K562 (cell line): ENCODE measurements around the gene SAMD14. TPM values are rescaled to one million over a fixed set of nuclear protein-coding genes. Genes with fewer than 3 reads are reported as not detected.

Experiments used
- C11orf30 ChIP-seq: fragments of 450-650 bp; IDR thresholded peaks from 2 replicates; pipeline ENCODE4 v1.6.1; 2016; ENCODE audit warnings: low read depth, mild to moderate bottlenecking
- CHD2 ChIP-seq: IDR thresholded peaks from 2 replicates; pipeline ENCODE4 v1.6.1; 2011; ENCODE audit warnings: low read depth, low read length
- CTBP1 ChIP-seq: fragments of 450-650 bp; IDR thresholded peaks from 2 replicates; pipeline ENCODE4 v1.6.1; 2016; ENCODE audit warnings: borderline replicate concordance
- ELF1 ChIP-seq: fragments of 200-800 bp; sonication (Bioruptor generic); IDR thresholded peaks from 2 replicates; pipeline ENCODE4 v1.6.1; 2016; ENCODE audit warnings: missing genetic modification characterization, missing compliant biosample characterization
- ETV1 ChIP-seq: fragments of 450-650 bp; conservative IDR thresholded peaks from 2 replicates; pipeline ENCODE4 v1.6.1; 2016; ENCODE audit warnings: missing genetic modification characterization, control low read depth, low read depth, missing compliant biosample characterization
- FOXJ3 ChIP-seq: sonication (generic); formaldehyde crosslinking; IDR thresholded peaks from 2 replicates; pipeline ENCODE4 v1.4.0; 2020; ENCODE audit warnings: mild to moderate bottlenecking, missing genetic modification reagents
- GATAD2B ChIP-seq: fragments of 450-650 bp; IDR thresholded peaks from 2 replicates; pipeline ENCODE4 v1.6.1; 2017; ENCODE audit warnings: mild to moderate bottlenecking, borderline replicate concordance
- HDAC3 ChIP-seq: fragments of 450-650 bp; IDR thresholded peaks from 2 replicates; pipeline ENCODE4 v1.6.1; 2018; ENCODE audit warnings: borderline replicate concordance, mild to moderate bottlenecking, moderate library complexity; ENCODE audit not compliant: partially characterized antibody
- MEF2A ChIP-seq: IDR thresholded peaks from 2 replicates; pipeline ENCODE4 v1.6.1; 2011; ENCODE audit warnings: low read depth, mild to moderate bottlenecking, low read length, moderate library complexity; ENCODE audit not compliant: control insufficient read depth
- PHB2 ChIP-seq: fragments of 450-650 bp; IDR thresholded peaks from 2 replicates; pipeline ENCODE4 v1.6.1; 2017; ENCODE audit warnings: low read depth
- RAD21 ChIP-seq, 2 experiments: fragments of 250-450 bp in 1 of 2; fragments of 450-650 bp in 1 of 2; sonication (Bioruptor Pico) in 1 of 2; formaldehyde crosslinking in 1 of 2; IDR thresholded peaks in 1 of 2; conservative IDR thresholded peaks in 1 of 2; 2 replicates each; pipeline versions ENCODE4 v1.4.0 to v1.8.0; 2020 to 2022; ENCODE audit warnings: mild to moderate bottlenecking in 2 of 2, moderate library complexity in 1 of 2
- RAD51 ChIP-seq: fragments of 450-650 bp; IDR thresholded peaks from 2 replicates; pipeline ENCODE4 v1.7.1; 2016; ENCODE audit warnings: low read depth, mild to moderate bottlenecking, borderline replicate concordance
- RFX1 ChIP-seq: fragments of 450-650 bp; IDR thresholded peaks from 2 replicates; pipeline ENCODE4 v1.6.1; 2016; ENCODE audit warnings: mild to moderate bottlenecking, moderate library complexity
- SIRT6 ChIP-seq: IDR thresholded peaks from one replicate; pipeline ENCODE4 v1.6.1; 2012; ENCODE audit warnings: low read depth, mild to moderate bottlenecking, control low read depth, inconsistent platforms, low read length, moderate library complexity
- SMARCE1 ChIP-seq: fragments of 450-650 bp; IDR thresholded peaks from 2 replicates; pipeline ENCODE4 v1.7.1; 2016; ENCODE audit warnings: mild to moderate bottlenecking
- TAF1 ChIP-seq: IDR thresholded peaks from 2 replicates; pipeline ENCODE4 v1.6.1; 2011; ENCODE audit warnings: mild to moderate bottlenecking, low read length, moderate library complexity; ENCODE audit not compliant: insufficient read depth, control insufficient read depth, severe bottlenecking; ENCODE audit errors: extremely low read depth
- ZEB2 ChIP-seq: fragments of 450-650 bp; IDR thresholded peaks from 2 replicates; pipeline ENCODE4 v1.6.1; 2016
- ZKSCAN1 ChIP-seq: fragments of 150-350 bp; IDR thresholded peaks from 2 replicates; pipeline ENCODE4 v1.6.1; 2016; ENCODE audit warnings: low read depth, low read length
- ZNF134 ChIP-seq: fragments of 250-450 bp; sonication (Bioruptor Pico); conservative IDR thresholded peaks from 2 replicates; pipeline ENCODE4 v1.4.0; 2020
- ZNF217 ChIP-seq: sonication (generic); formaldehyde crosslinking; IDR thresholded peaks from 2 replicates; pipeline ENCODE4 v1.8.0; 2022; ENCODE audit warnings: mild to moderate bottlenecking, missing genetic modification reagents
- ZNF551 ChIP-seq: fragments of 250-450 bp; sonication (Bioruptor Pico); IDR thresholded peaks from 2 replicates; pipeline ENCODE4 v1.5.0; 2021; ENCODE audit warnings: mild to moderate bottlenecking, moderate library complexity
- polyA plus RNA-seq, 8 experiments: library from polyadenylated mRNA; depleted of rRNA in 4 of 8; stranded (reverse) in 5 of 8; unstranded in 3 of 8; fragments of >200 nt; fragmentation: Nextera tagmentation in 2 of 8; fragmentation: Illumina TruSeq in 1 of 8; extraction: Ambion mirVana in 2 of 8; extraction: Trizol in 1 of 8; gene quantifications; 2 replicates each; pipeline versions ENCODE4 v1.2.1 to v1.2.3, GENCODE V29; 2011 to 2014; ENCODE audit warnings: inconsistent platforms in 1 of 8, missing spikeins in 1 of 8
- total RNA-seq, 7 experiments: library from RNA; depleted of rRNA in 6 of 7; stranded (reverse); fragments of >200 nt in 6 of 7; fragmentation: Illumina TruSeq in 2 of 7; extraction: Trizol in 2 of 7; gene quantifications; 2 replicates each; pipeline versions ENCODE4 v1.2.1 to v1.2.3, GENCODE V29; 2011 to 2021; ENCODE audit warnings: low replicate concordance in 1 of 7
- TF ChIP-seq, protein P1 (sequence below), 3 experiments: fragments of 200-800 bp in 1 of 3; fragments of 250-450 bp in 1 of 3; fragments of 450-650 bp in 1 of 3; sonication (Bioruptor Pico) in 1 of 3; sonication (Bioruptor generic) in 1 of 3; formaldehyde crosslinking in 1 of 3; IDR thresholded peaks; 2 replicates each; pipeline versions ENCODE4 v1.6.1 to v1.8.0; 2016 to 2022; ENCODE audit warnings: mild to moderate bottlenecking in 2 of 3, missing genetic modification characterization in 2 of 3, missing compliant biosample characterization in 1 of 3, moderate library complexity in 1 of 3
- TF ChIP-seq, protein P2 (sequence below): fragments of 450-650 bp; IDR thresholded peaks from 2 replicates; pipeline ENCODE4 v1.6.1; 2016; ENCODE audit warnings: borderline replicate concordance
- TF ChIP-seq, protein P3 (sequence below): fragments of 250-450 bp; sonication (Bioruptor Pico); IDR thresholded peaks from 2 replicates; pipeline ENCODE4 v1.9.0; 2021; ENCODE audit warnings: mild to moderate bottlenecking

The SAMD14 gene
- total and polyA plus RNA-seq, 9 of the 15 experiments (the other 6 are each of a cell fraction or from before 2014, with no cell fraction given): 0.04 to 0.07 TPM; not detected in 7

DNA sequence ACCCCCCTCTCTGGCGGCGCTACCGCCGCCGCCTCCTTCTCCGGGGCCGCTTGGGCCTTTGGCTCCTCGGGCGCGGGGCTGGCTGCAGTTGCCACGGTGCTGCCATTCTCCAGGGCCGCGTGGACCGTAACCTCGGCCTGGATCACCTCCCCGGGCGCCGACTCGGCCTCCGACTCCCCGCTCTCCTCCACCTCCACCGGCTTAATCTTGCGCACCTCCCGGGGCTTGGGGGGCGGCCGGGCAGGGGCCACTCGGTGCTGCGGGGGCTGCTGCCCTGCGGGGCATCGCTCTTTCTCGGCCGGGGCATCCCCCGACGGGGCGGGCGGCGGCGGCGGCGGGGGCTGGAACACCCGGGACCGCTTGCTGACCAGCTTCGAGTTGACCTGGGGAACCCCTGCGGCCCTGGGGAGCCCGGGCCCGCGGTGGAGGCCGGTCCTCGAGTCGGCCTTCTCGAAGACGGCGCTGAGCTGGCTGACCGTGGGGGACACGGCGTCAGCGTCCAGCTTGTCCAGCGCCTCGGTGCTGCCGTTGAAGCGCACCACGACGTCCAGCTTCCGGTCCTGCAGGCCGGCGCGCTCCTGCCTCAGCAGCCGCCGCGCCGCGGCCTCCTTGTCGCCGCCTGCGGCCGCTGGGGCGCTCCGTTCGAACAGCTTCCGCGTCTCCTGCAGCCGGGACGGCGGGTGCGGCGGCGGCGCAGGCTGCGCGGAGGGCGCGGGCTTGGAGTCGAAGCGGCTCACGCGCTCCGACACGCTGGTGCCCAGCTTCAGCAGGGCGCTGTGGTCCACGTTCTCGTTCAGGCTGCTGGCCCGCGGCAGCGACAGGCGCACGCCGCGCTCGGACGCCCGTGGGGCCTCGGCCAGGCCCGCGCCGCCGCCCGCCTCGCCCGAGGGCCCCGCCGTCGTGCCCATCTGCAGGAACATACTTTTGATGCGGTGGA lies 19.7 kb upstream of the SAMD14 start (continued):
- TF ChIP-seq GATAD2B (peak; percentile 72), MEF2A (no peak), CHD2 (no peak), RAD21 (CRISPR knock-in tag; conservative IDR thresholded peaks at IDR 0.05 in 1 of 2, IDR thresholded peaks at IDR 0.05 in 1 of 2) (no peak), HDAC3 (no peak), RFX1 (no peak), ZNF134 (CRISPR knock-in tag) (no peak), FOXJ3 (no peak), SIRT6 (no peak), ZNF217 (CRISPR knock-in tag) (no peak), C11orf30 (no peak), RAD51 (no peak), CTBP1 (peak; percentile 99), ZEB2 (no peak), ELF1 (peak; percentile 75), ZKSCAN1 (no peak), SMARCE1 (no peak), ETV1 (tag) (peak; percentile 61), PHB2 (no peak), TAF1 (peak; percentile 29), ZNF551 (CRISPR knock-in tag) (no peak)
- TF ChIP-seq, protein P1, sequence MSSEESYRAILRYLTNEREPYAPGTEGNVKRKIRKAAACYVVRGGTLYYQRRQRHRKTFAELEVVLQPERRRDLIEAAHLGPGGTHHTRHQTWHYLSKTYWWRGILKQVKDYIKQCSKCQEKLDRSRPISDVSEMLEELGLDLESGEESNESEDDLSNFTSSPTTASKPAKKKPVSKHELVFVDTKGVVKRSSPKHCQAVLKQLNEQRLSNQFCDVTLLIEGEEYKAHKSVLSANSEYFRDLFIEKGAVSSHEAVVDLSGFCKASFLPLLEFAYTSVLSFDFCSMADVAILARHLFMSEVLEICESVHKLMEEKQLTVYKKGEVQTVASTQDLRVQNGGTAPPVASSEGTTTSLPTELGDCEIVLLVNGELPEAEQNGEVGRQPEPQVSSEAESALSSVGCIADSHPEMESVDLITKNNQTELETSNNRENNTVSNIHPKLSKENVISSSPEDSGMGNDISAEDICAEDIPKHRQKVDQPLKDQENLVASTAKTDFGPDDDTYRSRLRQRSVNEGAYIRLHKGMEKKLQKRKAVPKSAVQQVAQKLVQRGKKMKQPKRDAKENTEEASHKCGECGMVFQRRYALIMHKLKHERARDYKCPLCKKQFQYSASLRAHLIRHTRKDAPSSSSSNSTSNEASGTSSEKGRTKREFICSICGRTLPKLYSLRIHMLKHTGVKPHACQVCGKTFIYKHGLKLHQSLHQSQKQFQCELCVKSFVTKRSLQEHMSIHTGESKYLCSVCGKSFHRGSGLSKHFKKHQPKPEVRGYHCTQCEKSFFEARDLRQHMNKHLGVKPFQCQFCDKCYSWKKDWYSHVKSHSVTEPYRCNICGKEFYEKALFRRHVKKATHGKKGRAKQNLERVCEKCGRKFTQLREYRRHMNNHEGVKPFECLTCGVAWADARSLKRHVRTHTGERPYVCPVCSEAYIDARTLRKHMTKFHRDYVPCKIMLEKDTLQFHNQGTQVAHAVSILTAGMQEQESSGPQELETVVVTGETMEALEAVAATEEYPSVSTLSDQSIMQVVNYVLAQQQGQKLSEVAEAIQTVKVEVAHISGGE (CRISPR knock-in tag; IDR thresholded peaks at IDR 0.05): peak in 1 of 3 experiments; percentile 67; a peak in 4 of 6 replicates
- TF ChIP-seq, protein P2, sequence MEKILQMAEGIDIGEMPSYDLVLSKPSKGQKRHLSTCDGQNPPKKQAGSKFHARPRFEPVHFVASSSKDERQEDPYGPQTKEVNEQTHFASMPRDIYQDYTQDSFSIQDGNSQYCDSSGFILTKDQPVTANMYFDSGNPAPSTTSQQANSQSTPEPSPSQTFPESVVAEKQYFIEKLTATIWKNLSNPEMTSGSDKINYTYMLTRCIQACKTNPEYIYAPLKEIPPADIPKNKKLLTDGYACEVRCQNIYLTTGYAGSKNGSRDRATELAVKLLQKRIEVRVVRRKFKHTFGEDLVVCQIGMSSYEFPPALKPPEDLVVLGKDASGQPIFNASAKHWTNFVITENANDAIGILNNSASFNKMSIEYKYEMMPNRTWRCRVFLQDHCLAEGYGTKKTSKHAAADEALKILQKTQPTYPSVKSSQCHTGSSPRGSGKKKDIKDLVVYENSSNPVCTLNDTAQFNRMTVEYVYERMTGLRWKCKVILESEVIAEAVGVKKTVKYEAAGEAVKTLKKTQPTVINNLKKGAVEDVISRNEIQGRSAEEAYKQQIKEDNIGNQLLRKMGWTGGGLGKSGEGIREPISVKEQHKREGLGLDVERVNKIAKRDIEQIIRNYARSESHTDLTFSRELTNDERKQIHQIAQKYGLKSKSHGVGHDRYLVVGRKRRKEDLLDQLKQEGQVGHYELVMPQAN: no peak
- TF ChIP-seq, protein P3, sequence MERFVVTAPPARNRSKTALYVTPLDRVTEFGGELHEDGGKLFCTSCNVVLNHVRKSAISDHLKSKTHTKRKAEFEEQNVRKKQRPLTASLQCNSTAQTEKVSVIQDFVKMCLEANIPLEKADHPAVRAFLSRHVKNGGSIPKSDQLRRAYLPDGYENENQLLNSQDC (CRISPR knock-in tag): no peak
